HepG2 (cell line): ENCODE measurements around the gene FUT4. TPM values are rescaled to one million over a fixed set of nuclear protein-coding genes. Genes with fewer than 3 reads are reported as not detected.

ENCODE experiments used
- ARNT2 ChIP-seq: sonication (generic); formaldehyde crosslinking; IDR thresholded peaks from 2 replicates; pipeline ENCODE4 v1.8.0; 2022; ENCODE audit warnings: mild to moderate bottlenecking, low read depth, missing genetic modification reagents, moderate library complexity
- DPF2 ChIP-seq: sonication (generic); formaldehyde crosslinking; IDR thresholded peaks from 2 replicates; pipeline ENCODE4 v1.4.0; 2020; ENCODE audit warnings: mild to moderate bottlenecking, low read depth, missing genetic modification reagents, borderline replicate concordance
- ETV5 ChIP-seq: IDR thresholded peaks from 2 replicates; pipeline ENCODE4 v1.6.1; 2018; ENCODE audit warnings: missing biosample characterization, missing genetic modification reagents, inconsistent platforms, borderline replicate concordance
- GATAD1 ChIP-seq: IDR thresholded peaks from 2 replicates; pipeline ENCODE4 v1.6.1; 2016; ENCODE audit warnings: missing genetic modification reagents, missing compliant biosample characterization
- HNRNPUL1 ChIP-seq: fragments of 200-400 bp; formaldehyde crosslinking; IDR thresholded peaks from 2 replicates; pipeline ENCODE4 v1.6.1; 2017; ENCODE audit warnings: low read depth, mild to moderate bottlenecking, low read length, moderate library complexity
- MTA1 ChIP-seq: sonication (generic); formaldehyde crosslinking; IDR thresholded peaks from 2 replicates; pipeline ENCODE4 v1.4.0; 2020; ENCODE audit warnings: missing genetic modification reagents, mild to moderate bottlenecking, borderline replicate concordance
- TAF15 ChIP-seq: fragments of 200-400 bp; formaldehyde crosslinking; IDR thresholded peaks from one replicate; pipeline ENCODE4 v1.6.1; 2018; ENCODE audit warnings: mild to moderate bottlenecking, low read depth, low read length; ENCODE audit not compliant: poor library complexity, severe bottlenecking
- THAP11 ChIP-seq: IDR thresholded peaks from 2 replicates; pipeline ENCODE4 v1.6.1; 2016; ENCODE audit warnings: missing biosample characterization, missing genetic modification reagents
- YEATS4 ChIP-seq: sonication (generic); formaldehyde crosslinking; IDR thresholded peaks from 2 replicates; pipeline ENCODE4 v1.4.0; 2020; ENCODE audit warnings: missing genetic modification reagents, borderline replicate concordance
- ZFP1 ChIP-seq: IDR thresholded peaks from 2 replicates; pipeline ENCODE4 v1.6.1; 2016
- ZNF180 ChIP-seq: sonication (generic); formaldehyde crosslinking; IDR thresholded peaks from 2 replicates; pipeline ENCODE4 v1.4.0; 2020; ENCODE audit warnings: low read depth, missing genetic modification reagents, borderline replicate concordance
- ZNF30 ChIP-seq: sonication (generic); formaldehyde crosslinking; IDR thresholded peaks from 2 replicates; pipeline ENCODE4 v1.5.0; 2020; ENCODE audit warnings: mild to moderate bottlenecking, missing genetic modification reagents
- ZNF556 ChIP-seq: sonication (generic); formaldehyde crosslinking; IDR thresholded peaks from 2 replicates; pipeline ENCODE4 v1.4.0; 2020; ENCODE audit warnings: mild to moderate bottlenecking, missing genetic modification reagents, borderline replicate concordance
- ZNF720 ChIP-seq: sonication (generic); formaldehyde crosslinking; IDR thresholded peaks from 2 replicates; pipeline ENCODE4 v1.4.0; 2020; ENCODE audit warnings: missing genetic modification reagents
- polyA plus RNA-seq, 8 experiments: library from polyadenylated mRNA; depleted of rRNA in 3 of 8; stranded (reverse) in 7 of 8; unstranded in 1 of 8; fragments of >200 nt; fragmentation: Illumina TruSeq in 4 of 8; extraction: Trizol in 4 of 8; gene quantifications; 2 replicates each; pipeline versions ENCODE4 v1.2.1 to v1.2.3, GENCODE V29; 2011 to 2016; ENCODE audit warnings: low read depth in 4 of 8, missing spikeins in 1 of 8, mixed read lengths in 1 of 8; ENCODE audit not compliant: insufficient read depth in 1 of 8
- total RNA-seq, 5 experiments: library from RNA; depleted of rRNA; stranded (reverse); fragments of >200 nt; fragmentation: Illumina TruSeq; extraction: Trizol; gene quantifications; 2 replicates each; pipeline ENCODE4 v1.2.3, GENCODE V29; 2016; ENCODE audit warnings: low read depth in 1 of 5
- TF ChIP-seq, protein P1 (sequence below), 2 experiments: fragments of 450-650 bp in 1 of 2; sonication (generic) in 1 of 2; formaldehyde crosslinking; IDR thresholded peaks; 2 replicates each; pipeline versions ENCODE4 v1.5.0 to v1.8.0; 2020 to 2022; ENCODE audit warnings: mild to moderate bottlenecking in 1 of 2, missing genetic modification reagents in 1 of 2
- TF ChIP-seq, protein P2 (sequence below): sonication (generic); formaldehyde crosslinking; IDR thresholded peaks from 2 replicates; pipeline ENCODE4 v1.4.0; 2020; ENCODE audit warnings: mild to moderate bottlenecking, missing genetic modification reagents
- TF ChIP-seq, protein P3 (sequence below): sonication (generic); formaldehyde crosslinking; IDR thresholded peaks from 2 replicates; pipeline ENCODE4 v1.8.1; 2023; ENCODE audit warnings: mild to moderate bottlenecking, missing genetic modification reagents, borderline replicate concordance
- TF ChIP-seq, protein P4 (sequence below): IDR thresholded peaks from 2 replicates; pipeline ENCODE4 v1.6.1; 2016; ENCODE audit warnings: missing biosample characterization, missing genetic modification reagents, low read depth
- TF ChIP-seq, protein P5 (sequence below): IDR thresholded peaks from 2 replicates; pipeline ENCODE4 v1.6.1; 2016; ENCODE audit warnings: low read depth, control low read depth

The FUT4 gene
- total and polyA plus RNA-seq, 2 of the 13 experiments (the other 11 are each of a cell fraction or from before 2014, with no cell fraction given) = 0.28 to 0.60 TPM

DNA sequence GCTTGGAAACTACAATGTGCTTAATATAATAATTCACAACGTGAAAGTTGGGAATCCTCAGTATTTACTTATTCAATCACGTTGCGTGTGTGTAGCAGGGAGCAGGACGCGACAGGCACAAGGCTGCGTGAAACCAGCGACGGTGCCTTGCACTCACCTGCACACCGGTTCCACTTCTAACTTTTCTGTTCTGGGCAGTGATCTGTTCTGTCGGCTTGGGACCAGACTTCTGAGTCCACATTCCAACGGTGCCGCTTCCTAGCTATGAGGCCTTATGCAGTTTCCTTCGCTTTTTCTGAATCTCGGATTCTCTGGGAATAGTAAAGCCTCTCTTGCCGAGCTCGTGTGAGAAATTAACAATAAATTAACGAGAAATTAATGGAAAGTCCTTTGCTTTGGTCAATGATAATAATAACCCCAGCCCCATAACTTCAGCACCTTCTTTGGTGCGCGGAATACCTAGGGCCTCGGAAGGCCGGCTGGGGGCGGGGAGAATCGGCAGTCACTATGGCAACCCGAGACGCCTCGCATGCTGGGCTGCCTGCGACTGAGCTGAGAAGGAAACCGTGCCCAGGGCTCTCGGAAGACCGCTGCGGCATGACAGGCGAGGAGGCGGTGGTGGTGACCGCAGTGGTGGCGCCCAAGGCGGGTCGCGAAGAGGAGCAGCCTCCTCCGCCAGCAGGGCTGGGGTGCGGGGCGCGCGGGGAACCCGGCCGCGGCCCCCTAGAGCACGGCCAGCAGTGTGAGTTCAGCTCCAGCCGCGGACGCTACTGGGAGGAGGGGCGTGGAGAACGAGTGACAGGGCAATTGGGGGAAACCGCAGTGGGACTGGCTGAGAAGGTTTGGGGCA lies 31.6 kb upstream of the FUT4 start, which contains the start of gene C11orf97 (continued):
- TF ChIP-seq ZNF30 (no peak), ZFP1 (CRISPR knock-in tag) (no peak), MTA1 (CRISPR knock-in tag) (0 out of 2 replicates have a peak, but pooled peaks have one; percentile 37), GATAD1 (CRISPR knock-in tag) (no peak), DPF2 (CRISPR knock-in tag) (no peak), HNRNPUL1 (no peak), ARNT2 (CRISPR knock-in tag) (no peak), ZNF556 (CRISPR knock-in tag) (peak; percentile 59; the same call in 1 of the 2 replicates), ZNF720 (no peak), ETV5 (no peak), TAF15 (no peak), THAP11 (no peak), ZNF180 (CRISPR knock-in tag) (no peak), YEATS4 (CRISPR knock-in tag) (no peak; the same call in 1 of the 2 replicates)
- TF ChIP-seq, protein P1, sequence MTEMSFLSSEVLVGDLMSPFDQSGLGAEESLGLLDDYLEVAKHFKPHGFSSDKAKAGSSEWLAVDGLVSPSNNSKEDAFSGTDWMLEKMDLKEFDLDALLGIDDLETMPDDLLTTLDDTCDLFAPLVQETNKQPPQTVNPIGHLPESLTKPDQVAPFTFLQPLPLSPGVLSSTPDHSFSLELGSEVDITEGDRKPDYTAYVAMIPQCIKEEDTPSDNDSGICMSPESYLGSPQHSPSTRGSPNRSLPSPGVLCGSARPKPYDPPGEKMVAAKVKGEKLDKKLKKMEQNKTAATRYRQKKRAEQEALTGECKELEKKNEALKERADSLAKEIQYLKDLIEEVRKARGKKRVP (CRISPR knock-in tag; IDR thresholded peaks at IDR 0.05) = no peak
- TF ChIP-seq, protein P2, sequence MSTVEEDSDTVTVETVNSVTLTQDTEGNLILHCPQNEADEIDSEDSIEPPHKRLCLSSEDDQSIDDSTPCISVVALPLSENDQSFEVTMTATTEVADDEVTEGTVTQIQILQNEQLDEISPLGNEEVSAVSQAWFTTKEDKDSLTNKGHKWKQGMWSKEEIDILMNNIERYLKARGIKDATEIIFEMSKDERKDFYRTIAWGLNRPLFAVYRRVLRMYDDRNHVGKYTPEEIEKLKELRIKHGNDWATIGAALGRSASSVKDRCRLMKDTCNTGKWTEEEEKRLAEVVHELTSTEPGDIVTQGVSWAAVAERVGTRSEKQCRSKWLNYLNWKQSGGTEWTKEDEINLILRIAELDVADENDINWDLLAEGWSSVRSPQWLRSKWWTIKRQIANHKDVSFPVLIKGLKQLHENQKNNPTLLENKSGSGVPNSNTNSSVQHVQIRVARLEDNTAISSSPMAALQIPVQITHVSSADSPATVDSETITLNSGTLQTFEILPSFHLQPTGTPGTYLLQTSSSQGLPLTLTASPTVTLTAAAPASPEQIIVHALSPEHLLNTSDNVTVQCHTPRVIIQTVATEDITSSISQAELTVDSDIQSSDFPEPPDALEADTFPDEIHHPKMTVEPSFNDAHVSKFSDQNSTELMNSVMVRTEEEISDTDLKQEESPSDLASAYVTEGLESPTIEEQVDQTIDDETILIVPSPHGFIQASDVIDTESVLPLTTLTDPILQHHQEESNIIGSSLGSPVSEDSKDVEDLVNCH (CRISPR knock-in tag) = no peak
- TF ChIP-seq, protein P3, sequence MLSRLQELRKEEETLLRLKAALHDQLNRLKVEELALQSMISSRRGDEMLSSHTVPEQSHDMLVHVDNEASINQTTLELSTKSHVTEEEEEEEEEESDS (CRISPR knock-in tag) = no peak
- TF ChIP-seq, protein P4, sequence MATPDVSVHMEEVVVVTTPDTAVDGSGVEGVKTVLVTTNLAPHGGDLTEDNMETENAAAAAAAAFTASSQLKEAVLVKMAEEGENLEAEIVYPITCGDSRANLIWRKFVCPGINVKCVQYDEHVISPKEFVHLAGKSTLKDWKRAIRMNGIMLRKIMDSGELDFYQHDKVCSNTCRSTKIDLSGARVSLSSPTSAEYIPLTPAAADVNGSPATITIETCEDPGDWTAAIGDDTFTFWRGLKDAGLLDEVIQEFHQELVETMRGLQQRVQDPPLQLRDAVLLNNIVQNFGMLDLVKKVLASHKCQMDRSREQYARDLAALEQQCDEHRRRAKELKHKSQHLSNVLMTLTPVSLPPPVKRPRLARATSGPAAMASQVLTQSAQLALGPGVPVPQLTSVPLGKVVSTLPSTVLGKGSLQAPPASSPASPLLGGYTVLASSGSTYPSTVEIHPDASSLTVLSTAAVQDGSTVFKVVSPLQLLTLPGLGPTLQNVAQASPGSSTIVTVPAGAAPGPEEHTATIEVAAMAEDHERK (CRISPR knock-in tag) = no peak
- TF ChIP-seq, protein P5, sequence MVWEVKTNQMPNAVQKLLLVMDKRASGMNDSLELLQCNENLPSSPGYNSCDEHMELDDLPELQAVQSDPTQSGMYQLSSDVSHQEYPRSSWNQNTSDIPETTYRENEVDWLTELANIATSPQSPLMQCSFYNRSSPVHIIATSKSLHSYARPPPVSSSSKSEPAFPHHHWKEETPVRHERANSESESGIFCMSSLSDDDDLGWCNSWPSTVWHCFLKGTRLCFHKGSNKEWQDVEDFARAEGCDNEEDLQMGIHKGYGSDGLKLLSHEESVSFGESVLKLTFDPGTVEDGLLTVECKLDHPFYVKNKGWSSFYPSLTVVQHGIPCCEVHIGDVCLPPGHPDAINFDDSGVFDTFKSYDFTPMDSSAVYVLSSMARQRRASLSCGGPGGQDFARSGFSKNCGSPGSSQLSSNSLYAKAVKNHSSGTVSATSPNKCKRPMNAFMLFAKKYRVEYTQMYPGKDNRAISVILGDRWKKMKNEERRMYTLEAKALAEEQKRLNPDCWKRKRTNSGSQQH (CRISPR knock-in tag) = 0 out of 2 replicates have a peak, but pooled peaks have one; percentile 30
